SKM-1 (cell line): ENCODE results near the gene CAPS.

ENCODE experiments used
- DNase-seq: peaks from one replicate; lab custom pipeline; 2025; ENCODE audit not compliant: unreplicated experiment; lab: John Stamatoyannopoulos, UW

Gene CAPS

DNA sequence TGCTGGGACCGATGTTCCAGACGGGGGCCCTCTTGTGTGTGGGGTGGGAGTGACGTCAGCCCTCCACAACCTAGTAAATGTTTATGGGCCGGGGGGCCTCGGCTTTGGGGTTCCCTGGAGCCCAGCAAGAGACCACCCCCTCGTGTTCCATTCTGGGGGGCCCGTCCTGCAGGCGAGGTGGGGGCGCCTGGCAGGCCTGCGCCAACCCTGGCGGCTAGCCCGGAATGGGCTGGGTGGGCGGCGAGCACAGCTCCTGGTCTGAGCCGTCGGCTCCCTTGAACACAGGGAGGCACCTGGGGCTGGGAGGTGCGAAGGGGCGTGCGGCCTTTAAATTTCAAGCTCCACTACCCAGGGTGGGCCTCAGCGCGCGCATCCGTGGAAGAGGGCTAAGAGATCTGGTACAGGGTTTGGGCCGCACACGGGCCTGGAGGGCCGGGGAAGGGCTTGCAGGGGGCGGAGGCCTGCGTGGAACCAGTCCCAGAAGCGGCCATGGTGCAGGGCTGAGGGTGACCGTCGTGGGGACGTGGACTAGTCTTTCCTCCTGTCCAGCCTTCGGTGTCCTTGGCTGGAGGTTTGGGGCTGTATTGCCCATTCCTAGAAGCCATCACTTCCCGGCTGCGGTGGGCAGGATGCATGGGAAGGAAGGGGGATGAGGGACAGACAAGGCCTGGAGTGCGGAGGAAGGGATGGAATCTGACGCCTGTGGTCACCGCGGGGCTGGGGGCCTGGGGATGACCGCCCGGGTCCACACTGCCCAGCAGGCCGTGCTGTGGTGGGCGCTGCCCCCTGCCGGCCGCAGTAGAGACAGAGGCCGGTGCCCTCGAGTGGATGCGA lies 21.9 kb upstream of the CAPS start:
- DNase-seq: no peak

DNA sequence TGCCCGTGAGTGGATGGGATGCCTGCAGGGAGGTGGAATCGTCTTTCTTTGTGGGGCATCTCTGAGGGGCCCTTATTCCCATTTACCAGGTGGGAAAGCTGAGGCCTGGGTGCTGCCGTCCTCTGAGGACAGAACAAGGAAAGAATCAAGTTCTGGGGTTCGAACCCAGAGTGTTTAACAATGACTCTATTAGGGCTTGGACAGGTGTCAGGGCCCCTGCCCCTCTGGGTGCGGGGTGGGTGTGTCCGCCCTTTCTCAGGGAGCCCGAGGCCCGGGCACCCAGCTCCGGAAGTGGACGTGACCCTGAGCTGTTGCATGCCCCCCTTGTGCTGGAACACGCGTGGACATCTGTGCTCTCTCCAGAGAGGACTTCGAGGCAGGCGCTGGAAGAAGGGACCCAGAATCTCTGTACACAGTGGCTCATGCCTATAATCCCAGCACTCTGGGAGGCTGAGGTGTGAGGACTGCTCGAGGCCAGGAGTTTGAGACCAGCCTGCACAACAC lies 21.2 kb upstream of the CAPS start:
- no peak for DNase-seq

DNA sequence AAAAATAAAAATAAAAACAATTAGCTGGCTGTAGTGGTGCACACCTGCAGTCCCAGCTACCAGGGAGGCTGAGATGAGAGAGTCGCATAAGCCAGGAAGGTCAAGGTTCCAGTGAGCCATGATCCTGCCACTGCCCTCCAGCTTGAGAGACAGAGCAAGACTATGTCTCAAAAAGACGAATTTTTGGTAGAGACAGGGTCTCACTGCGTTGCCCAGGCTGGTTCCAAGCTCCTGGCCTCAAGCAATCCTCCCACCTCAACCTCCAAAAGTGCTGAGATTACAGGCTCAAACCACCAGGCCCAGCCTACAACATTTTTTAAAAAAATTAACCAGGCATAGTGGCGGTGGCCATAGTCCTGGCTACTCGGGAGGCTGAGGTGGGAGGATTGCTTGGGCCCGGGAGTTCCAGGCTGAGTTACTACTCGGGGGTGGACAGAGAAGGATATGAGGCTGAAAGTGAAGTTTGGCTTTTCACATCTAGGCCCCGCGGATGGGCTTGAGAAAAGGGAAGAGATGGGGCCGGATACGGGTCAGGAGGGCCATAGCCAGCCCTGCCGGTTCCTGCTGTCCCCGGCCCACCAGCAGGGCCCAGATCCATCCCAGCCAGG lies 20.7 kb upstream of the CAPS start:
- DNase-seq: no peak

DNA sequence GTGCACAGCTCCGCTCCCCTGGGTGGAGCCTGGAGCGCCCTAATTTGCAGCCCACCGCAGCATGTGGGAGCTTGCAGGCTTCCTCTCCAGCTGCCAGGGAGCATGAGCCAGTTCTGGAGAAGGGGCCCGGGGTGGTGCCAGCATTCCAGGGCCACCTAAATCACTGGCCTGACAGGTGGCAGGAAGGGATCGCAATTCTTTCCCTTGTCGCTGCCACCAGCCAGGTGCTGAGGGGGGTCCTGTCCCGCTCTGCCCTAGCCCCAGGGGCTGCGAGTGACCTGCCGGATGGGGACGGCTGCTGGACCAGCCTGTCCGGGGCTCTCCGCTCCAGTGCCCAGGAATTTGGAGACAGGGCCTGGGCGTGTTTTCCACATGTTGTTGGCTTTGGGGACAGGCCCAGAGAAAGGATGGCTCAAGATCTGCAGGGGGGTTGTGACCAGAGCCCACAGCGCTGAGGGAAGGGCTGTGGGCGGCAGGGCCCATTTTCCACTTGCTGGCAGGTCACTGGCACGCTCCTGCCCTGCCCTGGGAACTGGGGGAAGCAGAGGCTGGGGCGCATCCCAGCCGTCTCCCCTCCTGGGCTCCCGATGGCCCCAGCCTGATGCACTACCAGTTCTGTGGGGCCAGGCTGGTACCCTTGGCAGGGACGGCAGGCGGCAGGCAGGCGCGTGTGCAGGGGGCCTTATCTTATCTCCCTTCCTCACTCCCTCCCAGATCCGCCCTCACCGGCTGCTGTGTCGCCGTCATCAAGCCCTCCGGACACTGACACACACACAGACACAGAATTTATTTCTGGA lies 19.9 kb upstream of the CAPS start:
- DNase-seq: no peak

DNA sequence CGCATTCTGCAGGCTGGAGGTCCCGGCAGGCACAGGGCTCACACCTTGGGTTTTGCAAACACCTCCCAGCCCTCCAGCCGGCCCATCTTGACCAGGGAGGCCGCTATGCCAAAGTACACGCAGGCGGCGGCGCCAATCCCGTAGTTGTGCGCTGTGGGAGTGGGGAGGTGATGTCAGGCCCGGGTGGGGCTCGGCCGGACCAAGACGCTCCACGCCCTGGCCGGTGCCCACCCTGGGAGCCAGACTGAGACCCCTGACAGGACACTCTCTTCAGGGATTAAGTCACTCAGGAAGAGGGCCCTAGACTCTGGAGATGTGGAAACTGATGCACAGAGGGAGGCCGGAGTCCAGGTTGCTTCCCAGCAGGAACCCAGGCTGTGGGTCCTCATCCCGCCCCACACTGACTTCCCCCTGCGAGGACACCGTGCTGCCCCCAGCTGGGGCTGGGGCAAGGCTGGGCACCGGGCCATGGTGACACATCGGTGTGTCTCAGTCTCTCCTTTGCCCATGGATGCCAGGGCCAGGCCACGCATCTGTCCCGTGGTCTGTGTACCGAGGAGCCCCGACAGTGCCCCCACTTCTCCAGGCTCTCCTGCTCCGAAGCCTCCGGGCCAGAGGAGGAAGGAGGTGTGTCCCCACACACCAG lies 19.2 kb upstream of the CAPS start:
- no peak for DNase-seq

DNA sequence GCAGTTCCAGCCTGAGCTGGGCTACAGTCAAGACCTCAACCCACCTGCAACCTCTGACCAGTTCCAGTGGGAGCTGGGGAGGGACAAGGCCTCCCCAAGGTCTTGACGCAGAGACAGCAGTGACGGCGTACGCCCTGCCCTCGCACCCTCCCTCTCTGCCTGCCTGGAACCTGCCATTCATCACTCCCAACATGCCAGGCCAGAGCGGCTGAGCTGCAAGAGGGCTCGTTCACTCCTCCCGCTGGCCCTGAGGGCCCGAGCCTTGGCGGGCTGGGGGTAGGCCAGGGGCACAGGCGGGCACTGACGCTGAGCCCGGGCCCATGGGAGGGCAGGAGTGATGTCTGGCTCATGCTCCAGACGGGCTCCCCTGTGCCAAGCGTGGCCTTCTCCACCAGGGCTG lies 18.6 kb upstream of the CAPS start:
- no peak for DNase-seq

DNA sequence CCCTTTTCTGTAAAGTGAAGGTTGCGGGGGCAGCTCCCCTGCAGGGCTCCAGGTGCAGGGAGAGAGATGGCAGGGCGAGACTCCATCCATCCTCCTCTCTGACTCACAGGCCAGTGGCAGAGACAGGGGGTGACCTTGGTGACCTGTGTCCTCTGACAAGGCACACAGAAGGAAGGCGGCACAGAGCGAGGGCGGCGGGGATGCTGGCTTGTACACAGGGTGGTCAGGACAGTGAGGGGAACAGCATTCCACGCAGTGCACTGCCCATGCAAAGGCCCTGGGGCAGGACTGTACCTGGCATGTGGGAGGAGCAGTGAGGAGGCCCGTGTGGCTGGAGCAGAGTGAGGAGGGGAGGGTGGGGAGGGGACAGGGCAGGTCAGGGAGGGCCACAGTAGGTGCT lies 18.2 kb upstream of the CAPS start:
- DNase-seq: no peak

DNA sequence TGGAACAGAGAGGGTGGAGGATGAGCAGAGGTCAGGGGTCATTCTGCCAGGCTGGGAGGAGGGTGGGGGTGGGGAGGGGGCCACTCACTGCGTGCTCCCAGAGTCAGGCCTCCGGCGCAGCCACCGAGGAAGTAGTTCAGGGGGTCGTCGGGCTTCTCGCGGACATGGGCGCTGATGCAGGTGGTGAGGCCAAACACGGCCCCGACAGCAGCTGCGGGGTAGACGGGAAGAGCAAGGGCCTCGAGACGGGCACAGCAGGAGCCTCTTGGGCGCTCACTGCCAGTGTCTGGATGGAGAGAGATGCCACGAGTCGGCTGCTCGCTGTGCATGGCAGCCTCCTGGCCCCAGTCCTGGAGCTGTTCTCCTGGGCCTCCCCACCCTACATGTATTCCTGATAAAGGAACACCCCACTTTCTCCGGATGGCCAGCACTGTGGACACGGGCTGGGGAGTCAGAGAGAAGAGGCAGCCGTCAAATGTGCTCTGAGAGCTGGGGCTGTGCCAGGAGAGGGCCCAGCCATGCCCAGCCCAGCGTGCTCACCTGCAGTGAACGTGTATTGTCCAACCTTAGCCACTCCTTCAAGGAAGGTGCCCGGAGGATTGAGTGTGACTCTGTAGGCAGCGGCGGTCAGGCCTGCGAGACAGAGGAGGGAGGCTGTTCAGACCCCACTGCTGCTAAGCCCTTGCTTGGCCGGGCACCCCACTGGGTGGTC lies 17.5 kb upstream of the CAPS start:
- DNase-seq: no peak

DNA sequence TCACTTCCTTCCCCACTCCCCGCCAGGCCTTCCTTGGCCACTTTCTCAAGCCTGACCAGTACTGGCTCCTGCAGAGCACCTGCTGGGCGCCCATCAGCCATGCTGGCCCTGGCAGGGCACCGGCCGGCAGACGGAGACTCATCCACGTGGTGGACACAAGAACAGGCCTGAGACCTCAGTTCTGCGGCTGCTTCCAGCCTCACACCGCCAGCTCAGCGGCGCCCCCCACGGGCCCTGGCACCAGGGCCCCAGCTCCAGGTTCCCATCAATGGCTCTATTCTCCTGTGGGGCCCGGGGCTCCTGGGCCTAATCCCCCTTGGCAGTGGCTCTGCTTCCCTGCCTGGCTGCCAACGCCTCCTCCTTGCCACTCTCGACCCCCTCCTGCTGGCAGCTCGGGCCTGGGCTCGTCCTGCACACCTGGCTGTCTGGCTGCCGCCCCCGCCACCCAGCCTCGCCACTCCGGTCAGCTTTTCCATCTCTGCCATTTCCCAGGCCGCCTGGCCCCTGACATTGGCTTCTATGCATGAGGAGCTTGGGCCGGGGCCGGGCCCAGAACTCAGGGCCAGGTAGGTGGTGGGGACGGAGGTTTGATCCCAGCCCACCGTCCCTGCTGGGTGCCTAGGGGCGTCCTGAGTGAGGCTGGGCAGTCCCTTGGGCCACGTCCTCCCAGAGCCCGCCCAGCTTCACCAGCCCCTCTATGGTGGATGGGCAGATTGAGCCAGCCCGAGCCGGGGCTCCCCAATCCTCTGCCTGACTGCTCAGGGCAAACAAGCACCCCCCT lies 16.7 kb upstream of the CAPS start:
- DNase-seq: no peak

DNA sequence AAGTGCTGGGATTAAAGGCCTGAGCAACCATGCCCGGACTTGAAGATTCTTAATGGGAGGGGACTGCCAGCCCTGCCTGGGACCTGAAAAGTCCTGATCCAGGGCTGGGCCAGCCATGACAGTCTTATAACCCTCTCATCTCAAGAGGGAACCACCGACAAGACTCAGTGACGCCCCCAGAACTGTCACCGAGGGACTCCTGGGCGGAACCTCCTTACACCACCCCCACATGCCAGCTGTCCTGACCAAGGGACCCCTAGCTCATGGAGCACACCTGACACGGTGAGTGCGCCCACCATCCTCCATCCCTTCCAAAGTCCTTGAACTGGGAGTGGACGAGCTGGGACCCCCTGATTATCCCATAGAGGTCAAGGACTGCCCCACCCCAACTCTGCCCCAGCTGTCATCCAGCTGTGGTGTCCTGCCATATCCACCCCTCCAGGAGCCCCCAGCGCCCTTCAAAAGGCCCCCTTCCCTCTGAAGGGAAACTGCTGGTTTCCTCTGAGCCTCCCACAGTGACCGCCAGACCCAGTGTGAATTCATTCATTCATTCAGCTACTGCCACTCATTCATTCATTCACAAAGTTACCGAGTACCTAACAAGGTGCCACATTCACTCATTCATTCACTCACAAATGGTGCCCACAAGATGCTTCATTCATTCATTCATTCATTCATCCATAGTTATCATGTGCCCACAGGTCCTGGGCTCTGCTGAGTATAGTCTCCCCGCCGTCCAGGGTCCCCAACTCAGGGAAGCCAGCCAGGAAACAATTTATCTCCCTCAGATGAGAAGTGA lies 14.1 kb upstream of the CAPS start:
- no peak for DNase-seq

DNA sequence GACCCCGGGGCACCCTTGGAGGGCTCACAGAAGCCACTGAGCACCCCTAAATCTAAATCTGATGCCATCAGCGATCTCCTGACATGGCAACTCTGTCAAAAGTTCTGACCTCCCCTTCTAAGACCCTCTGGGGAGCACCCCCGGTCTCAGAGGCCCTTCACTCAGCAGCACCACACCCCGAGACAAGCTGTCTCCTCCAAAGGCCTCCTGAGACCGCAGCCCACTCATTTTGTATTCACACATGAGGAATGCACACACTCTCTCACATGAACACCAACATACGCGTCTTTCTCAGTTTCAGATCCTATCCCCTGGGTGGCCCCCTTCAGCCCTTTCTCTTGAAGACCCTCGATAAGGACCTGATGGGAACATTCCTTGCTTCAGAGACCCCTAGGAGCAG lies 13.1 kb upstream of the CAPS start:
- no peak for DNase-seq

DNA sequence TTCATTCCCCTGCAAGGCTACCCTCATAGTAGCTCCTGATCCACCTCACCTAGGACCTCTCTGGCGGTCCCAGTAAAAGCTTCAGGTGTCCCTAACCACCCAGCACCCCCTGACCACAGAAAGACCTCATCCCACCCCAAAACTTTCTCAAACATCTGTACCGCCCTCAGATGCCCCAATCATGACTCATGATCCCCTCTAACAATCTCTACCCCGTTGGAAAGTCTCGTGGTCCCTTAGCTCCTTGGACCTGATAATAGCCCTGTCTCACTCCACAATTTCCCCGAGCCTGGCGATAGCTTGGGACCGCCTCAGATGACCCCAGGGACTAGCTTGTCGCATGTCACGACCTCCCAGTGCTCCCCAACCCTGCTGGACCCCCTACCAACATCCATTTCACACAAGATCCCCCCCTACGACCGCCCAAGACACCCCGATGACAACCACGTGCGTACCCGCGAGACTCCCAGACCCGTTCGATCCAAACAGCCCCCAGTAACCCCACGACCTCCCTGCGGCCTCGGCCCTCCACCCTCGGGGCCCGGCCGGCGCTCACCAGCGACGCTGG lies 10.9 kb upstream of the CAPS start:
- no peak for DNase-seq

DNA sequence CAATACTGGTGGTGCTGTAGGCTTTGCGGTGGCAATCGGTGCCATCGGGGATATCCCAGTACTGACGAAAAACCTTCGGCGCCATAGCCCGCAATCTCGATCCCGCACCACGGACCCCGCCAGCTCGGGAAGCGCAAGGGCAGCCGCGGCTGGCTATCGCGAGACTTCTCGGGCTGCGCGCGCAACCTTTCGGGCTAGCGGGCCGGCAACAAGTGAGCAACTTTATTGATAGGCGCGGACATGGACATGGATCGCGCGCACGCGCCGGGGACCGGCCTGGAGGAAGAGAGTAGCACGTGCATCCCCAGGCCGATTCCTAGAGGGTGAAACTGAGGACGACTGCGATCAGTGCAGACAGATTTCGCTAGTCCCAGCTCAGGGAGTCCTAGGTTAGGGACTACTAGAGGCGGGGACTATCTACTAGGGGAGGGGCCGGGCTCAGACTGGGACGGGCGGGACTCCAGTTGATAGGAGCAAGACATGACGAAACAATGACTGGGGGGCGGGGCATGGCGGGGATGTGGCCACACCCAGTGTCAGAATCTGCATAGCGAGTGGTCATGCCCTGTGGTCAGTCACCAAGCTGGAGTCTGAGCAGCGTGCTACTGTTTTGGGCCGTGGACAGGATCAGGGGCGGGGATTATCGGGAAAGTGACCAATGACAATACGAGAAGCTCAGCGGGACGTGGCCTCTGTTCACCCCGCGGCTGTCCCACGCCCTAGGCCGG lies 10.3 kb upstream of the CAPS start, which contains the start of gene NDUFA11:
Gene NDUFA11, minus strand, starts transcription at position 167 of the 728 bp plus-strand sequence. Its CDS starts 82 bp downstream, at position 85.
- peak; percentile 96 for DNase-seq

DNA sequence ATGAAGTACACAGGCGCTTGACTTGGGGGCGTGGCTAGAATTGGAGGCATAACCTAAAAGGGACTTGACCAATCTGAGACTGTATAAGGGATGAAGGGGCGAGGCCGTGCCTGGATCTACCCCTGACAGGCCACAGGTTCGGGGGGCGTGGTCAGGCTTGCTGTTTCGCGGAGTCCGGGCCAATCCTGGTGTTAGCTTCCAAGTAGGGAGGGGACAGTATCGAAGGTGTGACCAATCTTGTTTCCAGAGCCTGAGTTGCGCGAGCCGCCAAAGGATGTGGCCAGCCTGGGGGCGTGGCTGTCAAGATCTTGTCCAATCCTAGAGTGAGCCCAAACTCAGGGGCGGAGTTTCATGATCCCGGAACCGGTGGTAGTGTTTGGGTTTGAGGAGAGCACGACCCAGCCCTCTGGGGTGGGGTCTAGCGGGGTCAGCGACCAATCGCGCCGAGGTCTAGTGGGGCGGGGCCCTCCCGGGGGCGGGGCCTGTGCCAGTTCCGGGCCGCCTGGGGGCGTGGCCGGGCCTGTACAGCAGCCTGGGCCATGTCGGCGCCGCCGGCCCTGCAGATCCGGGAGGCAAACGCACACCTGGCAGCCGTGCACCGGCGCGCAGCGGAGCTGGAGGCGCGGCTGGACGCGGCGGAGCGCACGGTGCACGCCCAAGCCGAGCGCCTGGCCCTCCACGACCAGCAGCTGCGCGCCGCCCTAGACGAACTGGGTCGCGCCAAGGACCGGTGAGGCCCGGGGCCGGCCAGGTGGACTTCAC lies 9.5 kb upstream of the CAPS start, which contains the start of gene VMAC:
Gene VMAC, plus strand, starts transcription at position 521 of the 762 bp plus-strand sequence. Its CDS starts 19 bp downstream, at position 540.
- peak; percentile 100 for DNase-seq

DNA sequence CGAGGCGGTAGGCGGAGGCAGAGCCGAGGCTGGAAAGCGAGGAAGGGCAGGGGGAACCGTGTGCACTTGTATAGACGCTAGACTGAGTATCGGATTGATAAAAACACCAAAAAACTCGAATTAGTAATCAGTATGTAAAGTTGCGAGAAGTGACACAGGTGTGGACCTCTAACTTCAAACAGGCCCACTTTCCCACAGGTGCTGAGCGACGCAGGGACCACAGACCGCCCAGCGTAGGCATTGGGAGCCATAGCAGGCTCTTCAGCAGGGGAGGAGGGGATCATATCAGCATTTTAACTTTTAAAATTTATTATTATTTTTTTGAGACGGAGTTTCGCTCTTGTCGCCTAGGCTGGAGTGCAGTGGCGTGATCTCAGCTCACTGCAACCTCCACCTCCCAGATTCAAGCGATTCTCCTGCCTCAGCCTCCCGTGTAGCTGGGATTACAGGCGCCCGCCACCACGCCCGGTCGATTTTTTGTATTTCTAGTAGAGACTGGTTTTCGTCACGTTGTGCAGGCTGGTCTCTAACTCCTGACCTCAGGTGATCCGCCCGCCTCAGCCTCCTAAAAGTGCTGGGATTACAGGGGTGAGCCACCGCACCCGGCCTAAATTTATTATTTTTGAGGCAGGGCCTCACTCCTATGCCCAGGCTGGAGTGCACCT lies 8.8 kb upstream of the CAPS start:
- DNase-seq: no peak

DNA sequence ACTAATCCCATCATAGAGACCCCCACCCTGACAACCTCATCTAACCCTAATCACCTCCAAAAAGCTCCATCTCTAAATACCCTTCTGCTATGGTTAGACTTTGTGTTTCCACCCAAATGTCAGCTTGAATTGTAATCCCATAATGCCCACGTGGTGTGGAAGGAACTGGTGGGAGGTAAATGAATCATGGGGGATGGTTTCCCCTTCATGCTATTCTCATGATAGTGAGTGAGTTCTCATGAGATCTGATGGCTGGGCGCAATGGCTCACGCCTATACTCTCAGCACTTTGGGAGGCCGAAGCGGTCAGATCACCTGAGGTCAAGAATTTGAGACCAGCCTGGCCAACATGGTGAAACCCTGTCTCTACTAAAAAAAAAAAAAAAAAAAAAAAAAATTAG lies 6.8 kb upstream of the CAPS start:
- no peak for DNase-seq
